ENCODE data around the gene DSCAML1. TPM values are rescaled to one million over a fixed set of nuclear protein-coding genes. Genes with fewer than 3 reads are reported as not detected.

DSCAML1 gene
- total RNA-seq = under 1 TPM; 0.21 to 0.92 TPM
- total RNA-seq = 0 to 0.35 reads per million in 2 donors

DNA sequence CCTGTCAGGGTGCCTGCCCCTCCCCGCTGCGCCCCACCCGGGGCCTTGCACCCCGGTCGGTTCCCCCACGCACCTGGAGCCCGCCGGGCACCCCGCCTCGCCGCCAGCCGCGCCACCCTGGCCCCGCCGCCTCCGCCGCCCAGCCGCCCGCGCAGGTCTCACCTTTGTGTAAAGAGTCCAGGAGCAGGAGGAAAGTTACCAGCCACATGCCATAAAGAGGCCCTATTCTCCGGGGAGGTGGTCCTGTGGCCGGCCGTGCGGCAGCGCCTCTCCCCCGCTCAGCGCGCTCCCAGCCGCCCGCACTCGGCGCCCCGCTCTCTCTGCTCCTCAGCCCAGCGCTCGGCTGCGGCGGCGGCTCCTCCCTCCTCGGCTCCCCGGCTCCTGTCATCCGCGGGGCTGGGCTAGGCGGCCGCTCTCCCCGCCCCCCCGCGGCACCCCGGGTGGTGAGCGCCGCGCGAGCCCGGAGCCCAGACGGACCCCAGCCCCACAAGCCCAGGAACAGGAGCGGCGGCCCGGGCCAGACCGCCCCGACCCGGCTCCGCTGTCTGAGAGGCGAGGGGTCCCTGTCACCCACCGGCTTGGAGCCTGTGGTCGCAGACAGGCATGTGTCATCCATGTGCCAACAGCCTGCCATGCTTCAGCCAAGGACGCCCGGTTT, at the start of gene DSCAML1:
TSS of gene DSCAML1 (minus strand) at position 345 of the 658 bp plus-strand sequence. CDS start at position 208, 137 bp downstream.
- no peaks in the 10 kb centered on the region for H3K9me3 ChIP-seq (ENCODE audit: control insufficient read depth, low read length, poor library complexity, severe bottlenecking)
- peak; percentile 89 for ATAC-seq
- peaks cover 64% of the 10 kb centered on the region for H3K27me3 Mint-ChIP-seq
- H3K4me3 Mint-ChIP-seq = peak within 1 kb of the TSS; percentile 86
- H3K4me1 Mint-ChIP-seq = peaks cover 10% of the 10 kb centered on the region
- peak in 1 of 3 donors; percentile 35 for DNase-seq
- no peak within 1 kb of the TSS for H3K27ac Mint-ChIP-seq
- H3K36me3 Mint-ChIP-seq (ENCODE audit: low read depth) = peaks cover 3% of the 10 kb centered on the region

DNA sequence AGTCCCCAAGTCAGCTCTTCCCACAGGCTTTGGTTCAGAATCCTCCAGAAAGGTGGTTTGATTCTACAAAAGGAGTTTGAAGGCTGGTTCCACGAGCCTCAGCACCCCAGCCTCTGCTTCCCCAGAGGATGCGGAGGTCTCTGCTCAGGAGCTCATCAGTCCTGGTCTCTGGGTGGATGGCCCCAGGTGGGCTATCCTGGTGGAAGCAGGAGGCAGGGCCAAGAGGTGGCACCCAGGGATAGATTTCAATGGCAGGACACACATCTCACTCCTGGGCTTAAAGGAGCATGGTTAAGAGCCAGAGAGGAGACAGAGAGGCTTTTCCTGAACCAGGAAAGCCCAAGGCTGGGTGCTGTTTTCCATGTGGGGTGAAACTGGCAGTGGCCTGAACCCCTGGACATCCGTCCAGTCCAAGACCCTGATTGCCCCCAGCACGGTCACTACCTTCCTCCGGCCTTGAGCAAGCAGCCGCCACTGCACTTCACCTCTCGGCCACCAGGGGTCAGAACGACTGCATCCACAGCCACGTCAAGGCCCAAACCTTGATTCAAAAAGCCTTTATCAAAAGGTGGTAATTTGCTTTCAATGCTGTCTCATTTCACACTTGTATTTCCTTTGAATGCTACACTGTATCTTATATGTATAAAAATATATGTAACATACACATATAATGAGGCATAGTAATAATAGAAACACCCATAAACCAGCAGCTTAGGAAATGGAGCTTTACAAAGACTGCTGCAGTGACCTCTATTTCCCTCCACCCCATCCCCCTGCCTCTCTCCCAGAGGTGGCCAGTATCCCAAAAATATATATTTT, 46.9 kb upstream of the DSCAML1 start:
- Mint-ChIP-seq H3K27me3 (peaks cover 9% of the 10 kb centered on the region), H3K4me1 (no peaks in the 10 kb centered on the region), H3K27ac (peak overlapping the region; percentile 14), H3K4me3 (no peak overlapping the region), H3K36me3 (ENCODE audit: low read depth) (no peaks in the 10 kb centered on the region)
- ATAC-seq (peak; percentile 76), DNase-seq (peak; percentile 66 to 76 (median 68))
- H3K9me3 ChIP-seq (ENCODE audit: control insufficient read depth, low read length, poor library complexity, severe bottlenecking) = no peaks in the 10 kb centered on the region

GRCh38 chr11:117842131-117842941, 45.3 kb upstream of the DSCAML1 start:
- H3K27ac Mint-ChIP-seq = no peak overlapping the region
- no peak overlapping the region for H3K4me3 Mint-ChIP-seq
- H3K27me3 Mint-ChIP-seq = peaks cover 19% of the 10 kb centered on the region
- DNase-seq (no peak), ATAC-seq (no peak)
- H3K9me3 ChIP-seq (ENCODE audit: control insufficient read depth, low read length, poor library complexity, severe bottlenecking) = no peaks in the 10 kb centered on the region
- no peaks in the 10 kb centered on the region for H3K36me3 Mint-ChIP-seq (ENCODE audit: low read depth)
- no peaks in the 10 kb centered on the region for H3K4me1 Mint-ChIP-seq

GRCh38 chr11:117841551-117842031, 44.6 kb upstream of the DSCAML1 start:
- no peak overlapping the region for H3K4me3 Mint-ChIP-seq
- no peaks in the 10 kb centered on the region for H3K4me1 Mint-ChIP-seq
- no peaks in the 10 kb centered on the region for H3K9me3 ChIP-seq (ENCODE audit: control insufficient read depth, low read length, poor library complexity, severe bottlenecking)
- H3K27me3 Mint-ChIP-seq = peaks cover 27% of the 10 kb centered on the region
- ATAC-seq (no peak), DNase-seq (no peak)
- H3K36me3 Mint-ChIP-seq (ENCODE audit: low read depth) = no peaks in the 10 kb centered on the region
- peak overlapping the region; percentile 47 for H3K27ac Mint-ChIP-seq

GRCh38 chr11:117840881-117841550, 44.0 kb upstream of the DSCAML1 start:
- peak overlapping the region; percentile 47 for H3K27ac Mint-ChIP-seq
- H3K4me3 Mint-ChIP-seq = no peak overlapping the region
- ATAC-seq = no peak

GRCh38 chr11:117839936-117840813, 43.2 kb upstream of the DSCAML1 start:
- ATAC-seq (no peak), DNase-seq (peak in 1 of 3 donors; percentile 3)
- H3K4me1 Mint-ChIP-seq = no peaks in the 10 kb centered on the region
- H3K4me3 Mint-ChIP-seq = no peak overlapping the region
- H3K27ac Mint-ChIP-seq = no peak overlapping the region
- H3K27me3 Mint-ChIP-seq = peaks cover 32% of the 10 kb centered on the region
- H3K9me3 ChIP-seq (ENCODE audit: control insufficient read depth, low read length, poor library complexity, severe bottlenecking) = no peaks in the 10 kb centered on the region
- no peaks in the 10 kb centered on the region for H3K36me3 Mint-ChIP-seq (ENCODE audit: low read depth)

More at GRCh38 chr11:117840881-117841550, 44.0 kb upstream of the DSCAML1 start:
- DNase-seq = peak in 1 of 3 donors; percentile 4
- Mint-ChIP-seq H3K36me3 (ENCODE audit: low read depth) (no peaks in the 10 kb centered on the region), H3K27me3 (peaks cover 32% of the 10 kb centered on the region), H3K4me1 (no peaks in the 10 kb centered on the region)
- H3K9me3 ChIP-seq (ENCODE audit: control insufficient read depth, low read length, poor library complexity, severe bottlenecking) = no peaks in the 10 kb centered on the region

DNA sequence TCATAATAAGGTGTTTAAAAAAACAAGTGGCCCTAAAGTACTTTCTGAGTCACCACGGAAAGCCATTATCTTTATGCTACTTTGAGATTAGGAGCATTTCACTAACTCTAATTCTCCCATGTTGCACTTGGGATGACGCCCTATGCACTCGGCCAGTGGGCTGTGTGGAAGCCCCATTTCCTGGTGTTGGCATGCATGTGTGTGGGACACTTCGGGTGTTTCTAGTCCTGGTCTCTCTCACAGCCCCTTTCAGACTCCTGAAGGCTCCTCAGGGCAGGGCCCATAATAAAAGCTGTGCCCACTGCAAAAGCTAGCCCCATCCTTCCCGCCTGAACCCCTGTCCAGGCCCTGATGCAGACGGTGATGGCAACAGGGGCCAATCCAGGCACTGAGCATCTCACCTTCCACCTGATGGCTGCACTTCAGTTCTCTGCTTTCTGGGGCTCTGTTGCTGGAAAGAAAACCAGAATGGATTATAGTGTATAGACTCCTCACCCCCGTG, 42.4 kb upstream of the DSCAML1 start:
- Mint-ChIP-seq H3K27ac (no peak overlapping the region), H3K4me3 (no peak overlapping the region), H3K4me1 (no peaks in the 10 kb centered on the region), H3K27me3 (peaks cover 32% of the 10 kb centered on the region), H3K36me3 (ENCODE audit: low read depth) (no peaks in the 10 kb centered on the region)
- no peaks in the 10 kb centered on the region for H3K9me3 ChIP-seq (ENCODE audit: control insufficient read depth, low read length, poor library complexity, severe bottlenecking)
- ATAC-seq = no peak
- DNase-seq = no peak

GRCh38 chr11:117838901-117839300, 41.9 kb upstream of the DSCAML1 start:
- Mint-ChIP-seq H3K36me3 (ENCODE audit: low read depth) (no peaks in the 10 kb centered on the region), H3K4me1 (no peaks in the 10 kb centered on the region), H3K27me3 (peaks cover 35% of the 10 kb centered on the region), H3K4me3 (no peak overlapping the region), H3K27ac (no peak overlapping the region)
- H3K9me3 ChIP-seq (ENCODE audit: control insufficient read depth, low read length, poor library complexity, severe bottlenecking) = no peaks in the 10 kb centered on the region
- DNase-seq (no peak), ATAC-seq (no peak)

DNA sequence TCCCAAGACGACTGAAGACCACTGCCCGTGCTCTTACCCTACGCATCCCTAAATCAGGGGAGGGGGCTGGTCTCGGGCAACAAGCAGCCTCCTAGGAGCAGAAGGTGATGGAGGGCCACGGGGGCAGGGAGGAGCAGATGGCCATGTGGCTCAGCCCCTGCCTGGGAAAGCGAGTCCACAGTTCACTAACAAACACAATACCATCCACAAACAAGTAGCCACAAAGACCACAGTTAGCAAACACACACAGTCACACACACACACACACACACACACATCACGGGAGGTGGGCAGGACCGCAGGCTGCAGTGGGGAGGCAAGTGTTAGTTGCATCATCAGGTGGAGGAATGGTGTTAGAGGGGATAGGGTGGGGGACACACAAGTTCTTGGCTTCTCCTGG, 40.8 kb upstream of the DSCAML1 start:
- ATAC-seq (no peak), DNase-seq (no peak)
- Mint-ChIP-seq H3K4me1 (no peaks in the 10 kb centered on the region), H3K4me3 (no peak overlapping the region), H3K36me3 (ENCODE audit: low read depth) (no peaks in the 10 kb centered on the region), H3K27ac (no peak overlapping the region), H3K27me3 (peaks cover 38% of the 10 kb centered on the region)
- H3K9me3 ChIP-seq (ENCODE audit: control insufficient read depth, low read length, poor library complexity, severe bottlenecking) = no peaks in the 10 kb centered on the region

- DNase-seq = no peak
- H3K9me3 ChIP-seq (ENCODE audit: control insufficient read depth, low read length, poor library complexity, severe bottlenecking) = no peaks in the 10 kb centered on the region
- Mint-ChIP-seq H3K4me3 (no peak overlapping the region), H3K4me1 (peaks cover 2% of the 10 kb centered on the region), H3K27ac (no peak overlapping the region), H3K27me3 (peaks cover 42% of the 10 kb centered on the region), H3K36me3 (ENCODE audit: low read depth) (no peaks in the 10 kb centered on the region)
- no peak for ATAC-seq
These were observed 40.2 kb upstream of the DSCAML1 start for GRCh38 chr11:117837070-117837776.

Data from T-helper 17 cell (primary cell).